IPS-NIHi7 (cell line): ENCODE measurements around the gene ACTL10.

Experiments
- DNase-seq: peaks from one replicate; pipeline ENCODE4 v3.0.0; 2012; ENCODE audit warnings: mixed read lengths; ENCODE audit errors: extremely low spot score

ACTL10 gene

DNA sequence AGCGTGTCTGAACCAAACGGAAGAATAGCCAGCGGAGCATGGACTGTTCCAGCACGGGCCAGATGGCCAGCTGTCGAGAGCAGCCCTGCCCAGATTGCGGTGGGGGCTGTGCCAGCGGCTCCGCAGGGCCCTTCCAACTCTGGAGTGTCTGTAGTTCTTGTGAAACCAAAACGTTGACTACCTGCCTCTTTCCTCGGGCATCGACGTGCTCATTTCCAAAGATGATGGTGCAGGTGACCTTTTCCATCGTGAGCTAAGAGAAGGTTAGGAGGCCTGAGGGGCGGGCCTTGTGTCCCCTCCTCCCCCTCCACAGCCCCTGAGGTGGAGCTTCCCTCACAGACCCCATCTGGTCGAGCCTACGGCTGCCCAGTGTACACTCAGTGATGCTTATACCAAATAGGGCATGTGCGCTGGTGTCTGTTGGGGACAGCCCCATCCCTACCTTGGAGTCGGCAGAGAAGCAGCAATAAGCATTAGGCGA, 17.5 kb upstream of the ACTL10 start:
- no peak for DNase-seq

- no peak for DNase-seq
Observed at GRCh38 chr20:33650111-33650752, 16.5 kb upstream of the ACTL10 start.

DNA sequence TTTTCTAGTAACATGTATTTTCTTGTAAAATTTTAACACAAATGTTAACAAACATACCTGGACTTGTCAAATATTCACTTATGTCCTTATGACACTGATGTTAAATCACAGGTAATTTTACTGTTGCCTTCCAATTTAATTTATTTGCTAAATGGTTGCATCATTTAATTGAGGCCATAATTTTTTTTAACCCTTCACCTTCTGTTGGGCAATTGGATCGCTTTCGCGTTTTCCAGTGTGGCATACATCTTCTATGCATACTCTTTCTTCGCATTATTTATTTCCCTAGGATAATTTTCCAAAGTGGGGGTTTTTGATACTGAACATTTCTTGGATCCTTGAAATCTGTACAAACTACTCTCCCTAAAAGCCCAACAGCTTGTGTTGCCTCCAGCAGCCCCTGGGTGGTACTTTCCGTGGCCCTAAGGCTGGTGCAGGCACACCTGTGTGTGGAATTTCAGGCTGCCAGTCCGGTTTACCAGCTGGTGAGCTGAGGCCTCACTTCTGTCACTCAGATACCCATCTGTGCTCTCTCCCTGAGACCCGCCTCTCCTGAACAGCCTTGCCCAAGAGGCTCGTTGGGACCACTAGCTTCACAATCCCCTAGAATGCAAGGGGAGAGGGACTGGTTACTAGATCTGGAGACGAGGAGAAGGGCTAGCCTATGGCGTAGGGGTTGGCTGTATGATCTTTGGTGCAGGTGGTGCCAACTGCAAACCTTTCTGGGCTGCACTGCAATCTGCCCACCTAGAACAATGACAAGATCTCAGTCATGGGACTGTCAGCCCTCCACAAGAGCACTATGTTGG, 15.8 kb upstream of the ACTL10 start:
- DNase-seq = no peak

DNA sequence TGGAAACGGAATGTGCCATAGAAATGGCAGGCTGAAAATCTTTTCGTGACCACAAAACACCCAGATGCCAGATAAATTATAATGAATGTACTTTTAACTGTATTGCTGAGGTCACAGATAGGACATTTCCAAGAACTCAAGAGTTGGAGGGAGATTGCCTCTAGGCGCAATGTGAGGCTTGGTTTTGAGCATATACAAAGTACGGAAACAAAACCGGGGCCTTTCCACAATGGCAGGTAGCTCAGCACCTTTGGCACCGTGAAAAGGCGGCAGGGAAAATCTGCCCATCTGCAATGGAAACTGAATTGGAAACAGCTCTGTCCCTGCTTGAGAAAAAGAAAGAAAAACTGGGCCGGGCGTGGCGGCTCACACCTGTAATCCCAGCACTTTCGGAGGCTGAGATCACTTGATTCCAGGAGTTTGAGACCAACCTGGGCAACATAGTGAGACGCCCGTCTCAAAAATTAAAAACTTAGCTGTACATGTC, 15.1 kb upstream of the ACTL10 start:
- no peak for DNase-seq

DNA sequence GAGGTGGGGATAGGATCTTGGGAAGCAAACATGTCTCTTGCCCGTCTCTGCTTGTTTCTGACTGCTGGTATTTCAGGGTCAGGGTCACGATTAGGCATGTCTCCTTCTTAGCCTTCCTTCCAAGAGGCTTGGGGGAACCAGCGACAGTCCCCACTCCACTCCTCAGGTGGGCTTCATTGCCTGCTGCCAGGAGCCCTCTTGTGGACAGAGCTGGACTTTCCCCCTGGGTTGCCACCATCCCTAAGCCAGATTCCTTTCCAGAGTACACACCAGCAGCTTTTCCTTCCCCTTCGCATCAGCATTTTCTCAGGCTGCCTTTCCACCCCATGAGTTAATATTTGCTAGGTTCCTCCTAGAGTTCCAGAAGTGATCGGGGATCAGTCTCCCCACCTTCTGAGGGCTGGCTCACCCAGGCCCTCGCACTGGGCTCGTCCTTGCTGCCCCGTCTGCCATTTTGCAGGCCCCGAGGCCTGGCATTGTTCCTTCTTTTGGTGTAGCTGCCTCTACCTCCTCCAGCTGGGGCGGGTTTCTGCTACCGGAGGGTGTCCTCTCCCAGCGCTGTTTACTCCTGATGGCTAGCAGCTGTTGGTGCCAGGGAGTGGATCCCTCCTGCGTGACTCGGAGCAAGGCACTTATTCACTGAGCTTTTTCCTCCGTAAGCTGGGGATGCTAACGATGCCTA, 13.4 kb upstream of the ACTL10 start:
- peak; percentile 91 for DNase-seq

- peak; percentile 46 for DNase-seq
Observed at GRCh38 chr20:33653900-33654596, 12.7 kb upstream of the ACTL10 start.

DNA sequence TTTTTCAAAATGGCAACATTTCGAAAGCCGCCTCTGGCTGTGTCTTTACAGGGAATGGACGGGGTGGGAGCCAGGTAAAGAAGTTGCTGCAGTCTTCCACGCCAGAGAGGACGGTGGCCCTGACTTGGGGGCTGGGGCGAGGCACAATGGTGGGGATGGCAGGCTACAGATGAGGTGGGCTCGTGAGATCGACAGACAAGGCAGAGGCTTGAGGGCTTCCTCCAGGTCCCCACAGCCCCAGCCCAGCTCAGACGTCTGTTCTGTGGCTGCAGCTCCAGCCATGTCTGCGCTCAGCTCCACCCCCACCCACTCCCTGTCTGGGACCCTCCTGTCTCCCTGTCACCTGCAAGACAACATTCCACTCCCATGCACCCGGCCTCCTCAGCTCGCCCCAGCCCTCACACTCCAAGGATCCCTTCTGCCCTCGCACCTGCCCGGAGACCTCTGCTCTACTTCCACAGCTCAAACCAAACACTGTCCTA, 12.0 kb upstream of the ACTL10 start:
- no peak for DNase-seq

- DNase-seq = no peak
Observed at GRCh38 chr20:33655164-33655563, 11.6 kb upstream of the ACTL10 start.

DNA sequence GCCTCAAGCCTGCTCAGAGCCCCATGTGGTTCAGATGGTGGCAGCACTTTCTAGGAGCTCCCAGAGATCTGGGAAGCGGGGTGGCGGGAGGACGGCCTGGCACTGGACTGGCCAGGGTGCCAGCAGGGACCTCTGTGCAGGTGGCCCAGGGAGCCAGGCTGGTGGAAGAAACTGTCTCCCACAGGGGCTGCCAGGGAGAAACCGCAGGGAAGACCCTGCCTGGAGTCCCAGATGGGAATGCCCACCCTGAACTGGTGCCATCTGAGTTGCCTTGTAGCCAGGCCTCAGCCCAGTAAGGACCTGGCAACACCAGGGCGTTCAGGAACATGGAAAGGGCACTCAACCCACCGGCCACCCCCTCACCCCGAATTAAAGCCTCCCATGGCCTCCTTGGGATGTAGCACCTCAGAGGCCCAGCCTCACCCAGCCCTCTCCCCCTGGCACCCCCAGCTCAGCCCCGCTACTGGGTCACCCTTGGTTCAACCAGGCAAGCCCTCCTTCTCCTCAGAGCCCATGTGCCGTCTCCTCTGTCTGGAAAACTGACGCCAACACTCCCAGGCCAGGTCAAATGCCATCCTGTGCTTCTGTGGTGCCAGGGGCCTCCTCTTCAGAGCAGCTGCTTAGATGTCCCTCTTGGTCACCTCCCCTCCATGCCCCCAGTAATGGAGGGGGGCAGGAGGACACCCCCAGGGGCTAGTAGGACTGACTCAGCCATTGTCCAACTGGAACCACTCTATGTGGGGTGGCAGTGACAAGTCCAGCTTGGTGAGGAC, 10.5 kb upstream of the ACTL10 start:
- DNase-seq = no peak

GRCh38 chr20:33656783-33657703, 9.7 kb upstream of the ACTL10 start:
- DNase-seq = no peak

DNA sequence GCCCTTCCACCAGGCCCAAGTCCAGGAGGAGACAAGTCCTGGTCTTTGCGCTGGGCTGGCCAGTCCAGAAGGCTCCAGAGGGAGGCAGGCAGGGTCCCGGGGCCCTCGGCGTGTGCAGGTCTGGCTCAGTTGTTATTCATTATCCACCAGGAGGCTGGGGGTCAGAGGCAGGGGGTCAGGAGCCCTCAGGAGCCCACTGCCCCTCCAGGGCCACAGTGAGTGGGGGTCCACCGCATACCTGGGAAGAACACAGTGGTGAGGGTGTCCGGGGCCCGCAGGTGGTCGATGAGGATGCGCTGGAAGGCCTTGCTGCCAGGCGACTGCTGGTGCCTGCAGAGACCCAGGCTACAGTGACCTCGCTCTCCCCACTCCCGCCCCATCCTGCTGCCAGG, 9.0 kb upstream of the ACTL10 start:
- no peak for DNase-seq

DNA sequence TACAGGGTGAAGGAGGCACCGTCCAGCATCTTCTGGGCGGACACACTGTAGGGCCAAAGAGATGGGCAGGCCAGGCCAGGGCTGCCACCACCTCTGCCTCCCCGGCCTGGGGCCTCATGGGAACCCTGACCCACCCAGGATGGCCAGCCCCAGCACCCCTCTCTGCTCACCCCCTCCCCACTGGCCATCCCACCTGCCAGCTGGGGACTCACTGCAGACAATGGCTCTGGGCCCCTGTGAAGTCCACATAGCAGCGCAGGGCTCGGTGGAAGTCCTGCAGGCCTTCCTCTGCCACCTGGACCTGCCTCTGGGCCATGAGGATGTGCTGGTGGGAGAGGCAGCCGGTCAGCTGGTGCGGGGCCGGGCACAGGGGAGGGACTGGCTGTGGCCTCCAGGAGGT, 8.2 kb upstream of the ACTL10 start:
- DNase-seq = no peak

DNA sequence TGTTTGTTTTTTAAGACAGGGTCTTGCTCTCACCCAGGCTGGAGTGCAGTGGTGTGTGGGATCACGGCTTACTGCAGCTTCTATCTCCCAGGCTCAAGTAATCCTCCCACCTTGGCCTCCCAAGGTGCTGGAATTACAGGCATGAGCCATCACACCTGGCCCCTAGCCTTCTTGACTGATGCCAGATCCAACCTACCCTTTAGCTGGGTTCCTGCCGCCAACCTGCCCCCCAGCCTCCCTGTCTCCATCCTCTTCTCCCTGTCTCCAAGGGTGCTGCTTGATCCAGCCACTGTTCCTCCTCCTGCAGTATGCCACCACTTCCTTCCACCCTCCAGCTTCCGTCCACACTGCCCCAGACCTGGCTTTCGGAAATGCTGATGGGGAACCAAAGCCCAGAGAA, 7.8 kb upstream of the ACTL10 start:
- no peak for DNase-seq

DNA sequence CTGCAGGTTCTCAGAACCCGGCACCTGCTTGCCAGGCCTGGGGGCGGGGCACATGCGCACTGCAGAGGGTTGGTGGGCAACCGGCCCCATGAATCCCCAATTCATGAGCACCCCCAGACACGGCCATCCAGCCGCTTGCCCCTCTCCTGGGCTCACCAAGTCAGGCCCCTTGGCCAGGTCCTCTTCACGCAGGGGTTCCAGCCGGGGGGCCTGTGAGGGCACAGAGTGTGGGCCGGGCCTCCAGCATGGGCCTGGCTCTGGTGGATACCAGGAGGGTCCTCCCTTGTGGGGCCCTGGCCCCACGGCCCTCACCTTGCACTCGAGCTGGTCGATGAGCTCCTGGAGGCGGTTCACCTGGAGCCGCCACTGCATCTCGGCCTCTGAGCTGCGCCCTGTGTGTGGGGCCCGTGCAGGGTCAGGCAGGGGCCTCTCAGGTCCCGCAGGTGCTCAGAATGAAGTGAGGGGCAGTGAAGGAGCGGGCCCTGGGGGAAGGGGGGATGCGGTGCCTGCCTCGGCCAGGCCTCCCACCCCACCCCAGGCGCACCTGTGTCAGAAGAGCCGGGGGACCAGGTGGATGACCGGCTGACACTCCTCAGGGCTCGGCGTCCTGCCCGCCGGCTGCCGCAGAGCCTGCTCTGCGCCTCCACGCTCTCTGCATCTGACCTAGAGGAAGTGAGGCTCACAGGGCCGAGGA, 7.3 kb upstream of the ACTL10 start:
- no peak for DNase-seq

- no peak for DNase-seq
Observed at GRCh38 chr20:33660035-33660684, 6.6 kb upstream of the ACTL10 start.

GRCh38 chr20:33660685-33661058, 6.1 kb upstream of the ACTL10 start:
- DNase-seq = no peak

- DNase-seq = no peak
Observed at GRCh38 chr20:33662172-33662571, 4.6 kb upstream of the ACTL10 start, which contains the start of gene C20orf144. TSS of gene C20orf144 (plus strand) at chr20:33662327. CDS start at chr20:33662346, 19 bp downstream.

DNA sequence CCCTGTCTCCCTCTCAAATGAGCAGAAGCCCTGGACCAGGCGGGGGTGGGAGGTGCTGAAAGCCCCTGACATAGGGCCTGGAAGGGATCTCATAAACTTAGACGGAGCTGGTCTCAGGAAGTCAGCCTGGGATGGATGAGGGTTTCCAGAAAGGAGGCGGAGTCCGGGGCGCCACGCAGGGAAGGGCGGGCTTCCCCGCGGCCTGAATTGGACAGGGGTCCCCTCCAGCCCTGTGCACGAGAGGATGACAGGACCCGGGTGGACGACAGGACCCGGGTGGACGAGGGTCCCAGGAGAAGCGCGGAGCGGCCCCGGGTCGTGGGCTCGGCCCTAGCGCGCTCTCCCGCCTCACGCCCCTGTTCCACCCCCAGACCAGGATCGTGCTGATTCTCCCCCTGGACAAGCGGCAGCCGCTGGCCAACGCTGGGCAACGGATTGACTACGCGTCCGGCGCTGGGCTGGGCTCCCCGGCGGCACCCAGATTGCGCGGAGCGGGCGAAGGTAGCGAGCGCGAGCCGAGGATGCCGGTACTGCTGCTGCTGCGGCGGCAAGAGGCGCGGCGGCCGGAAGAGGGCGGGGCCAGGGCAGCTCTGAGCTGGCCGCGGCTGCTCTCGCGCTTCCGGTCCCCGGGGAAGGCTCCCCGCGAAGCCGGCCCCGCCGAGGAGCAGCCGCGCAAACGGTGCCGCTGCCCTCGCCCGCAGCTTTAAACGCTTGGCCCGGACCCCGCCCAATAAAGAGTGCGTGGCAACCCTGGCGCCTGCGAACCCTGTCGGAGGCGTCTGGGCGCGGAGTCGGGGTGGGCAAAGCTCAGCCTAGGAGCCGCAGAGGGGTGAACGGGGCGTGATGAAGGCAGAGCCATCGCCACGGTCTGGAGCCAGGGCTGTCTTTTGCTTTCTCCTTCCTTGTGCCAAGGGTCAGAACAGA, 3.3 kb upstream of the ACTL10 start:
- peak; percentile 88 for DNase-seq
